ENCODE data around the gene LYAR.

DNA sequence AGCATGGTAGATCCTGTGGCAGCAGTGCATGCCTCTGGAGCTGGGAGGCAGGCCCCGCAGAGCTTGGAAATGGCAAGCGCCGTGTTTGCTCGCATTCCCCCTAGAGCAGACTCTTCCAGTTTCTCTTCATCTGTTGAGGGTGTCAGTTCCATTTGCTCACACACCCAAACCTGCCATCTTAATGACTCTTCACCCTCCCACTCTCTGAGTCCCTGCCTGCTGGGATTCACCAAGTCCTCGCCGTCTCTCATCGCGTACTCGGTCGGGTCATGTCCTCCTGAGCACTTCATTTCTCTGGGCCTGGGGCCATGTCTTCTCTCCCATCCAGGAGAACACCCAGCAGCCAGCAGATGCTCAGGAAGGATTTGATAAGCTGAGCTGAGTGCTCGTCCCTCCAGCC lies 17.0 kb upstream of the LYAR start:
- TF ChIP-seq CTCF (IDR thresholded peaks at IDR 0.05) (no peak), POLR2AphosphoS5 (IDR thresholded peaks at IDR 0.05; ENCODE audit: low read depth, low read length) (no peak), REST (IDR thresholded peaks at IDR 0.05; ENCODE audit: insufficient read depth in 1 of 2, low read depth in 2 of 2, low read length in 1 of 2) (no peak), SIN3A (IDR thresholded peaks at IDR 0.05; ENCODE audit: borderline replicate concordance, insufficient read depth, low read depth, low read length) (no peak)
